ENCODE measurements around the gene STT3B.

STT3B gene

GRCh38 chr3:31652296-31652695, 119.6 kb downstream of the STT3B start:
- DNase-seq (ENCODE audit: low spot score): no peak

DNA sequence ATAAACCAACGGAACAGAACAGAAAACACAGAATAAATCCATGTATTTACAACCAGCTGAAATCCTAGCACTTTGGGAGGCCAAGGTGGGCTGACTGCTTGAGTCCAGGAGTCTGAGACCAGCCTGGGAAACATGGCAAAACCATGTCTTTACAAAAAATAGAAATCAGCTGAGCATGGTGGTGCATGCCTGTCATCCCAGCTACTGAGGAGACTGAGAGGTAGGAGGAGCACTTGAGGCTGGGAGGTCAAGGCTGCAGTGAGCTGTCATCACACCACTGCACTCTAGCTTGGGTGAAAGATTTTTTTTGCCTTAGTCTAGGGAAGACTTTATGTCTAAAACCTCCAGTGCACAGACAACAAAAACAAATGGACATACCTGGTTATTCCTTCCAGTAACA, 120.7 kb downstream of the STT3B start:
- no peak for DNase-seq (ENCODE audit: low spot score)

GRCh38 chr3:31654998-31655397, 122.3 kb downstream of the STT3B start:
- DNase-seq (ENCODE audit: low spot score): no peak

- no peak for DNase-seq (ENCODE audit: low spot score)
Observed at GRCh38 chr3:31659246-31659645, 126.5 kb downstream of the STT3B start.

- no peak for DNase-seq (ENCODE audit: low spot score)
Observed at GRCh38 chr3:31661286-31661685, 128.6 kb downstream of the STT3B start.

- DNase-seq (ENCODE audit: low spot score): no peak
Observed at GRCh38 chr3:31661993-31662670, 129.4 kb downstream of the STT3B start.

DNA sequence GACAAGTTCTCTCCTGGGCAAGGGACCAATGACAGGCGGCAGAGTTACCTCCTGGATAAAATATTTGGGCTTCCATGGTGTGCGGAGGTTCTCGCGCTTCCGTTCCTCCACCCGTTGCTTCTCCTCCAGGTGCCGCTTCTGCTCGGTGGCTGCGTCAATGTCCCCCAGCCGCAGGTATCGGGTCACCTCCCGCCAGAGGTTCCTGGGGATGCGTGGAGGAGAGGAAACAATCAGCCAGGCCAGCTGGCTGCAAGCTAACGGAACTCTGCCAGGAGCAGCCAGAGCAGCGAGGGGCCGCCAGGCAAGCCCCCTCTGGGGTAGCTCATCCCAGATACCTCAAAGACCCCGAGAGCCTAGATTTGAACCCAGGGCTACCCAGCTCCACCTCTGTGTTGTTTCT, 131.3 kb downstream of the STT3B start:
- DNase-seq (ENCODE audit: low spot score): no peak

GRCh38 chr3:31667582-31667981, 134.9 kb downstream of the STT3B start:
- DNase-seq (ENCODE audit: low spot score): no peak

GRCh38 chr3:31668242-31668641, 135.5 kb downstream of the STT3B start:
- peak; percentile 15 for DNase-seq (ENCODE audit: low spot score)

GRCh38 chr3:31670136-31670535, 137.4 kb downstream of the STT3B start:
- no peak for DNase-seq (ENCODE audit: low spot score)

GRCh38 chr3:31670722-31671121, 138.0 kb downstream of the STT3B start:
- no peak for DNase-seq (ENCODE audit: low spot score)

DNA sequence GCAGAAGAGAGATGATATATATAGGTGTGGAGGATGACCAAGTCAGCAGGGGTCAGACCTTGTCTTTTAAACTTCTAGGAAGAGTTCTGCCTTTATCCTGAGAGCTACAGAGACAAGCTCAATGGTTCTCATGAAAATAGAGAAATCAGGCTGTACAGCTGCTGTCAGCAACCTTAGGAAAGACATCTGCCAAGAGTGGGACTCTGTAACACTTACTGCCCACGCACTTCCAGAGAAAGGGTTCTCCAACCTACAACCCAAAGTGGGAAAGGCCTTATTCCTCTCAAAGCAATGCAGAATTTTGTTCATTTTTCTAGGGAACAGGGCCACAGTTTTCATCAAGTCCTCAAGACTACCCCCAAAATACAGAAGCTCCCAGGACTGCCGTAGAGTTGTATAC, 138.7 kb downstream of the STT3B start:
- no peak for DNase-seq (ENCODE audit: low spot score)

DNA sequence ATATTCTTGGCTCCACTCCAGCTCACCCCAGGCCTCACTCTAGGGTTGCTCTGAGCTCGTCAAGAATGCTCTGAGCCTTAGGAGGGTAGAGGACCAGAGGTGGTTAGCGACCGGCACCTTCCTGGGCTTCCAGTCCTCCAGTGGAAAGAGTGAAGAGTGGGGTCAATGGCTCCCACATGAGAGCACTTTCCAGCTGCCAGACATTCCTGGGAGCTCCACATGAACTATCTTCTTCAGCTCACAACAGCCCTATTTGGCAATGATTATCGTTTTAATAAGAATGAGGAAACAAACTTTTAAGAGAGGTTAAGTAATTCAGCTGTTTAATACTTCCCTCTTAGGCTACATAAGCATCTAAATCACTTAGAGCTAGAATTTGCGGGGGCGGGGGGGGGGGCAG, 139.3 kb downstream of the STT3B start:
- DNase-seq (ENCODE audit: low spot score): no peak

DNA sequence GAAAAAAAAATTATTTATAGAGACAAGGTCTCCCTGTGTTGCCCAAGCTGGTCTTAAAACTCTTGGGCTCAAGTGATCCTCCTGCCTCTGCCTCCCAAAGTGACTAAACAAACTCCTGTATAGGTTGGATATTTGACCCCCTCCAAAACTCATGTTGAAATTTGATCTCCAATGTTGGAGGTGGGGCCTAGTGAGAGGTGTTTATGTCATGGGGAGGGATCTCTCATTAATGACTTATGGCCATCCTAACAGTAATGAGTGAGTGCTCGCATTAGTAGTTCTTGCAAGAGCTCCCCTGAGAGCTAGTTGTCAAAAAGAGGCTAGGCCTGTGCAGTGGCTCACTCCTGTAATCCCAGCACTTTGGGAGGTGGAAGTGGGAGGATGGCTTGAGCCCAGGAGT, 141.2 kb downstream of the STT3B start:
- no peak for DNase-seq (ENCODE audit: low spot score)

DNA sequence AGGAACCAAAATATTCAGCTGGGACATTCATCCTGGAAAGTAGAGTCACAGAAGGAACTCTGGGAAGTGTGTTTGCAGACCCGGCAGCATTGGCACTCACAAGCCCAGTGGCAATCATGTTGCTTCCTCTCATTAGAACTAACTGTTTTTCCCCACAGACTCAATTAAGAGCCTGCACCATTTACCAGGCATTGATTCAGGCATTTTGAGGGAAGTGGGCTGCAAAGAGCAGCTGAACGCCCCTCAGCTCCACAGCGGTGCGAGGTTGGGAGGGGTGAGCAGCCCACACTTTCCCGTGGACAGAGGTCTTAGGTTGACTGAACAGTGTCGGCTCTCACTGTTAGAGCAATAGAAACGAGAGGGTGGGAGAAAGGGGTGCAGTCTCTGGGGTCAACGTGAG, 143.8 kb downstream of the STT3B start:
- DNase-seq (ENCODE audit: low spot score): no peak

DNA sequence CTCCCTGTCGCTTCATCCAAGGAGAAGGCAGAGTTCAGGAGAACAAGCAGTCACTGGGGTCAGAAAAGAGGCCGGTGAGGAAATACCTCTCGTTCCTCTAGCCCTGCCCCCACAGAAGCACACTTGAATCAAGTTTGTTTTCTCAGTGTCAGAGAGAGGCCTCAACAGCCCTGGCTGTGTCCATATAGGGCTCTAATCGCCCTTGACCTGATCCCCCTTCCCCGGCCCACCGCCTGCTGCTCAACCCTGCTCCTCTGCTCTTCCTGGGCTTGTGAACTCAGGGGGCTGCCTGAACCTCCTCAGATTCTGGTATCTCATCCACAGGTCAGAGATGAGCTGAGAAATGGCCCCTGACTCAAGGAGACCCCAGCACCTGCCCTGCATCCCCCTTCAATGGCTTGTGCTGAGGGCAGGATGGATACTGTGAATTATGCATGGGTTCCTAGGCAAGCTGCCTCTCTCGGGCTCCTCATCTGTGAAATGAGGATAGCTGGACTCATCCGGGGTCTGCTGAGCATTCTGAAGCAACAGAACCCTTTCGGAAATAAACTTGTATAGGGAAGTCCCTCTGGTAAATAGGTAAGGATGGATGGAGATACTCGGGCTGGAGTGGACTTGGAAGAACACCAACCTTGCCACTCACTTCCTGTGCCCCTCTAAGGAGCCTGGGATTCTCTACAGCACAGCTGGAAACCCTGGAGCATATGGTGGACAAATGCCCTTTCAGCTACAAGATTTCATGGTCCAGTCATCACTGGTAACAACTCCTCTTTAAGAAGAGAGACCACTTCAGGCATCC, 147.5 kb downstream of the STT3B start:
- no peak for DNase-seq (ENCODE audit: low spot score)
